ENCODE measurements around the gene GET4.
"Not testable (repeated sequence)": the region's sequence is repeated elsewhere in the genome, so short reads cannot be mapped to it uniquely, and the experiment has no call there.

Gene GET4

DNA sequence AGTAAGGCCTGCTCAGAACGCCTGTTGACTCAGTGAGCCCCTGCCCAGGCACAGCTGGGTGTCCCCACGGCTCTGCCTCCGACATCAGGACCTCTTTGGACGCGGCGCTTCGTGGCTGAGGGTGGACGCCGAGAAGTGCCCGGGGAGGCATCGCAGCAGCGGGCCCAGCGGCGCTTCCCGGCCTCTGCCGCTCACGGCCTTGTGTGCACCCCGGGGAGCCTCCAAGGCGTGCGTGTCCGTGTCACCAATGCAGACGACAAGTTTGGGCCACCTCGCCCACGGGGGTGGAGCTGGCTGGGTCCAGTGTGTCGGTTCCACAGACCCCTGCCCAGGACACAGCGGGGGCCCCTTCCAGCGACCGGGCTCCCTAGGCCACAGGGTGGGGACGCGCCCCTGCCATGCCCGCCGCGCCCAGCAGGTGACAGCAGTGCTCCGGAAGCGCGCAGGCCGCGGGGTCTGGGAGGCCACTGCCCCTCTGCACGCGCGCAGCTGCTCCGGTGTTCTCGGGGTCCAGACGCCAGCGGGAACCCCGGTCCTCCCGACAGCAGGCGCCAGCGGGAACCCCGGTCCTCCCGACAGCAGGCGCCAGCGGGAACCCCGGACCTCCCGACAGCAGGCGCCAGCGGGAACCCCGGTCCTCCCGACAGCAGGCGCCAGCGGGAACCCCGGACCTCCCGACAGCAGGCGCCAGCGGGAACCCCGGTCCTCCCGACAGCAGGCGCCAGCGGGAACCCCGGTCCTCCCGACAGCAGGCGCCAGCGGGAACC is 32.4 kb downstream of the GET4 start:
- peak; percentile 66 for TF ChIP-seq CTCF (IDR thresholded peaks at IDR 0.05; ENCODE audit: low read depth, low read length)
- DNase-seq (ENCODE audit: extremely low read depth, low read depth) = not testable (repeated sequence)

DNA sequence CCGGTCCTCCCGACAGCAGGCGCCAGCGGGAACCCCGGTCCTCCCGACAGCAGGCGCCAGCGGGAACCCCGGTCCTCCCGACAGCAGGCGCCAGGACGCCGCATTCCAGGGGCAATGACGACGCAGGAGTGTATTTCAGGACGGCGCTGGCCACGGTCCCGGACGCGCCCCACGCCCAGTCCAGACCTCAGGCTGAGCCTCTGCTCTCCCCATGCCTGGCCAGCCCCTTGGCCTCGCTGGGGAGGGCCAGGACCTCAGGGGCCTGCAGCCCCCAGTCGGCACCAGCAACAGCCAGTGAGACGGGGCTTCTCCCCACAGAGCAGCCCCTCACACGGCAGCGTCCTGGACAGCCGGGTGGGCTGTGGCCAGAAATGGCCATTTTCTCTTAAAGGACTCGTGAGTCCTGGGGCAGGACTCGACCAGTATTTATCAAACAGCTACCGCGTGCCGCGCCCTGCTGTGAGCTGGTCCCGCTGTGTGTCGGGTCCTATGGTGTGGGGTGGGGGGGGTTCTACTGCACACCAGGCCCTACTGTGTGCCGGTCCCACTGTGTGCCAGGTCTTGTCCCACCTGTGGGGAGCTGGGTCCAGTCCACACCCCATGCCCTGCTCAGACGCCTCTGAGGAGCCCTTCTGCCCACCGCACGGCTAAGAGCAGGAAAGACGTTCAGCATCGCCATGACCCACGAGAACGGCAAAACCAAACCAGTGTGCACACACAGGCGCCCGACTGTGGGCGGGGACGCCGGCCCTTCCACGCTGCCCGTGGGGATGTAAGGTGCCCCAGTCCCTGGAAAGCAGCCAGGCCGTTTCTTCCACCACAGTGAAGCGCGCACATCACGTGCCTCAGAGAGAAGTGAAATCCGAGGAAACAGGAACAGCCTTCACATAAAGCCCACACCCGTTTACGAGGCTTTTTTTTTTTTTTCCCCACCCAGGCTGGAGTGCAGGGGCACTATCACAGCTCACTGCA is 33.3 kb downstream of the GET4 start:
- TF ChIP-seq CTCF (IDR thresholded peaks at IDR 0.05; ENCODE audit: low read depth, low read length) = no peak
- DNase-seq (ENCODE audit: extremely low read depth, low read depth) = no peak

GRCh38 chr7:910441-910861 is 34.1 kb downstream of the GET4 start:
- no peak for TF ChIP-seq CTCF (IDR thresholded peaks at IDR 0.05; ENCODE audit: low read depth, low read length)
- DNase-seq (ENCODE audit: extremely low read depth, low read depth) = no peak

DNA sequence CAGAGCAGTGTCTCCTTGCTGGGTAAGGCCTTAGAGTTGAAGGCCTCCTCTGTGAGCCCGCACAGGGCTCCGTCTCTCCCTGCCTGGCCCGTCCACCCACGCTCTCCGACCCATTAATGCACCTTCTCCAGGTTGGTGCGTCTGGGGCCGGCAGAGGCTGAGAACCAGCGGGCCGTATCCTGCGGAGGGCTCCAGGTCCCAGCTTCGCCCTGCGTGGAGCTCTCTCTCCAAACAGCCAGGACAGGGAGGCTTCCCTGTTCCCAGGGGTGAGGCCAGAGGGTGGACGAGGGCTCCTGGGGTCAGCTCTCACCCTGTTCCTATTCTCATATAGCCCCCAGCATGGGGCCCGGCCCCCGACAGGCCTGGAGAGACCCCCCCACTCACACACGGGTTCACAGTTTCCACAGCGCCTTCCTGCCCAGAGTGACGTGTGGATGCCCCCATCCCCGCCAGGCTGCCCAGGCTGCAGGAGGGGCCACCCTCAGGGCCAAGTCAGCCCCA is 34.6 kb downstream of the GET4 start:
- DNase-seq (ENCODE audit: extremely low read depth, low read depth) = no peak
- TF ChIP-seq CTCF (IDR thresholded peaks at IDR 0.05; ENCODE audit: low read depth, low read length) = no peak

DNA sequence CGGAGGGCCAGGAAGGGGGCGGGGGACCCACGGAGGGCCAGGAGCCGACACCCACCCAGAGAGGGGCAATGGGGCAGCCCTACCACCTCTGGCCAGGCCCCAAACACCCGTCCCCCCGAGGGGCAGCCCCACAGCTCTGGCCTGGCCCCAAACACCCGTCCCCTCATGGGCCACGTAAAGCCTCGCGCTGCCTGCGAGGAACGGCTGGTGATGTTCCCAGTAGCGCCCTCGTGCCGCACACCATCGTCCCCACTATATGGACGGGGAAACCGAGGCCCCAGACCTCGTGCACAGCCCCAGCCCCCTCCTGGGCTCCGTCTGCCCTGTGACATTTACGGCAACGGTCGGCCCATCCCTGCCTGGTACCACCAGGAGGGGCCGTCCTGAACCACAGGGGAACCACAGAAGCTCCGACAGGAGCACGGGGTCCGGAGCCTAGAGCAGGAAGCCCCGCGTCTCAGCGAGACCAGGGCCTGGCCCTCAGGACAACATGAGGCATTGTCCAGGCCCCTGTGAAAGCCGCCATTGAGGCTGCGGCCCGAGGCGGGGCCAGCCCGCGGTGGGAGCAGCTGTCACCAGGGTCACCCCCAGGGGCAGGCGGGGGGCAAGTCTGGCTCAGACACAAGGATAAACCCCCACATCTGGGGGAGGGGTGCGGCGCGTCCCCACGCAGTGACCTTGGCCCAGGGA is 35.6 kb downstream of the GET4 start:
- no peak for DNase-seq (ENCODE audit: extremely low read depth, low read depth)
- no peak for TF ChIP-seq CTCF (IDR thresholded peaks at IDR 0.05; ENCODE audit: low read depth, low read length)

DNA sequence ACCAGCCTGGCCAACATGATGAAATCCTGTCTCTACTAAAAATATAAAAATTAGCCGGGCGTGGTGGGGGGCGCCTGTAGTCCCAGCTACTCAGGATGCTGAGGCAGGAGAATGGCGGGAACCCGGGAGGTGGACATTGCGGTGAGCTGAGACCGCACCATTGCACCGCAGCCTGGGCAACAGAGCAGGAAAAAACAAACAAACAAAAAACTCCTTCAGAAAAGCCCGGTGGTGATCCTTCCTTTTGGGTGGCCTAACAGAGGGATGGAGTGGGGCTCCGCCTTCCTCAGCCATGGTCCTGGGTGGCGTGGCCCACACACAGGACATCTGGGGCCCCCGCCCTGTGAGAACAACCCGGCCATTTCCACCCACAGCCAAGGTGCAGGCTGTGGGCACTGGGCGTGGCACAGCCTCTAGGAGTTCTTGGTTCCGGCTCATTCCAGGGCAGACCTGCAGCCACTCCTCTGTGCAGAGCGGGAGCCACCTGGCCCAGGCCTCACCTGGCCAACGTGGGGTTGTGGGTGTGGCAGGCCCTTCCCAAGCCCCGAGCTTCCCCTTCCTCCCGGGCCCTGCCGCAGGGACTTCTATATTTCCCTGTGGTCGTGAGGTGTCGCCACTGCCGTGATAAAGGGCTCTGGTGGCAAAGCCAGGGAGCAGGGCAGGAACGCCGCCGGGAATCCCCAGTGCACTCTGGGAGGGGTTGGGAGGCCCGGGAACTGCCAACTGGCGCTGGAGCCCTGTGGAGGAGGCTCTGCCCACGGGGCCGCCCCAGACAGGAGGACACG is 37.6 kb downstream of the GET4 start:
- DNase-seq (ENCODE audit: extremely low read depth, low read depth) = no peak
- no peak for TF ChIP-seq CTCF (IDR thresholded peaks at IDR 0.05; ENCODE audit: low read depth, low read length)

Measured in AG09319 (cell line).